Measurements from ENCODE around the gene SLC16A3.

The SLC16A3 gene

GRCh38 chr17:82244413-82245133, 15.7 kb downstream of the SLC16A3 start:
- peak; percentile 54 for DNase-seq (ENCODE audit: low read depth, low spot score)

DNA sequence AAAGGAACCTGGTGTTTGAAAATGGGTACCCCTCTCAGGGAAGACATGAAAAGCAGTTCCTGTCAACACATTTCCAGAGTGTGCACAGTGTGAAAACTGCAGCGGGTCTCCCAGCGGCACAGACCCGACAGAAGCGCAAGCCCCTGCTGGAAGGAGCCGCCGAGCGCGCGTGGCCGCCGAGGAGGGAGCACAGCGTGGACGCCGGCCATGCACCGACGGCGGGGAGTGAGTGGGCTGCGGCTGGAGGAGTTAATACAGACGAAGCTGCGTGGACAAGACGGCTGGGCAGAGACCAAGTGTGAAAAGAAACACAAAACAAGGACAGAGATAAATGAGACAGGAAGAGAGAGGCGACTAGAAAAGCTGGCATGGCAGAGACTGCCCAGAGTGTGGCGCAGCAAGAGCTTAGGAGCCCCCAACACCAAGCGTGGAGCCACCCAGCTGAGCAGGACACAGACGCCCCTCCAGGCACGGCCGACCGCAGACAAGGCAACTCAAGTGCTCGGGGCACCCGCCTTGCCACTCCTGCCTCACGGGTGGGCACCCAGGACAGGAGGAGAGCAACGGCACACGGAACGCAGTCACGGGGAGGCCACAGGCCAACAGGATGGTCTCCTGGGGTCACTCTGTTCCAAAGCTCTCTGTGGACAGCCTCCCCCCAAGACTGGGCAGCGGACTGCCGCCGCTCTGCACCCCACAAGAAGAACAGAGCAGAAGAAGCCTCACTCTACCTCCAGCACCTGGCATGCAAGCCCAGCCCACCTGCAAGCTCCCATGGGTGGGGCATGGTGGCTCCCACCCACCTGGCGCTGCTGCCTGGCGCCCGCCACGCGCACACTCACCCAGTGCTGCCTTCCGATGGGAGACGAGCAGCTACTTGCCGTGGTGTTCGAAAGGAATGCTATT, 16.5 kb downstream of the SLC16A3 start:
- no peak for TF ChIP-seq CTCF (IDR thresholded peaks at IDR 0.05; ENCODE audit: low read depth, low read length)
- H3K4me3 ChIP-seq (ENCODE audit: low read depth, low read length): no peak overlapping the region
- no peak for DNase-seq (ENCODE audit: low read depth, low spot score)
- in situ Hi-C loops (cut with HindIII; ENCODE audit: low sequenced_read_pairs): no loop called here

More at GRCh38 chr17:82244413-82245133, 15.7 kb downstream of the SLC16A3 start:
- peak; percentile 57 for TF ChIP-seq CTCF (IDR thresholded peaks at IDR 0.05; ENCODE audit: low read depth, low read length)
- H3K4me3 ChIP-seq (ENCODE audit: low read depth, low read length): no peak overlapping the region
- in situ Hi-C loops (cut with HindIII; ENCODE audit: low sequenced_read_pairs): no loop called here

- in situ Hi-C loops (cut with HindIII; ENCODE audit: low sequenced_read_pairs): no loop called here
- no peak overlapping the region for H3K4me3 ChIP-seq (ENCODE audit: low read depth, low read length)
- DNase-seq (ENCODE audit: low read depth, low spot score): no peak
- TF ChIP-seq CTCF (IDR thresholded peaks at IDR 0.05; ENCODE audit: low read depth, low read length): no peak
Measured at GRCh38 chr17:82246040-82246364, 17.2 kb downstream of the SLC16A3 start.

GRCh38 chr17:82246365-82247181, 17.7 kb downstream of the SLC16A3 start:
- no peak overlapping the region for H3K4me3 ChIP-seq (ENCODE audit: low read depth, low read length)
- DNase-seq (ENCODE audit: low read depth, low spot score): peak; percentile 81
- TF ChIP-seq CTCF (IDR thresholded peaks at IDR 0.05; ENCODE audit: low read depth, low read length): no peak
- in situ Hi-C loops (cut with HindIII; ENCODE audit: low sequenced_read_pairs): no loop called here

DNA sequence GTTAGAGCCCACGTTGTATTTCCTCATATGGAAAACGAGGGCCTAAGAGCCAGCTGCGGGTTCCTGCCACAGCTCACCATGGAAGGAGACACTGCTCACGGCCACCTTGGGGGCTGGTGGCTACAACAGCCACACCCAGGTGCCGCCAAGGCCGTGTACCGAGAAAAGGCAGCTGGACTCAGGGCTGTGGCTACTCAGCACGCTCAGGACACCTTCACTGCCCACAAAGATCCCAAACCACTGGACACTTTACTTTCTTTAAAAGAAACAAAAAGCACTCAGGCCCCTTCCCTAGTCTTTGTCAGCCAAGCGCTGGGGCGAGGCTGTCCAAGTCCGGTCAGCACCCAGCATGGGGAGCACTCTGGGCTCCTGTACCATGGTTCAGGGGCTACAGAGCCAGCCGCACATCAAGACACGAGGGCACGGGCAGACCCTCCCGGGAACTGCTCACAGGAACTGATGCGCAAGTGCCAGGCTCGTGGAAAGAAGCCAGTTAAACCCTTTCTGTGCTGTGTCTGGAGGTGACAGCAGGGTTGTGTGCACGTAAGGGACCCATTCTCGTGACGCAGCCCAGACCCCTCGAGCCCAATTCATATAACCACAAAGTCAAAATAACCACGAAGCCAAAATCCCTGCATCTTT, 18.5 kb downstream of the SLC16A3 start:
- H3K4me3 ChIP-seq (ENCODE audit: low read depth, low read length): no peak overlapping the region
- DNase-seq (ENCODE audit: low read depth, low spot score): no peak
- in situ Hi-C loops (cut with HindIII; ENCODE audit: low sequenced_read_pairs): no loop called here
- no peak for TF ChIP-seq CTCF (IDR thresholded peaks at IDR 0.05; ENCODE audit: low read depth, low read length)

Data from astrocyte of the spinal cord (primary cell).